HG03432 (cell line): ENCODE measurements around the gene LUC7L3.
"Not testable (repeated sequence)": the region's sequence is repeated elsewhere in the genome, so short reads cannot be mapped to it uniquely, and the experiment has no call there.

Experiments used
- ATAC-seq: cut with Tn5 transposase; IDR thresholded peaks from one replicate; pipeline ENCODE4 v1.9.1; 2021; ENCODE audit warnings: mild to moderate bottlenecking, moderate library complexity; ENCODE audit not compliant: unreplicated experiment

Gene LUC7L3, protein sequence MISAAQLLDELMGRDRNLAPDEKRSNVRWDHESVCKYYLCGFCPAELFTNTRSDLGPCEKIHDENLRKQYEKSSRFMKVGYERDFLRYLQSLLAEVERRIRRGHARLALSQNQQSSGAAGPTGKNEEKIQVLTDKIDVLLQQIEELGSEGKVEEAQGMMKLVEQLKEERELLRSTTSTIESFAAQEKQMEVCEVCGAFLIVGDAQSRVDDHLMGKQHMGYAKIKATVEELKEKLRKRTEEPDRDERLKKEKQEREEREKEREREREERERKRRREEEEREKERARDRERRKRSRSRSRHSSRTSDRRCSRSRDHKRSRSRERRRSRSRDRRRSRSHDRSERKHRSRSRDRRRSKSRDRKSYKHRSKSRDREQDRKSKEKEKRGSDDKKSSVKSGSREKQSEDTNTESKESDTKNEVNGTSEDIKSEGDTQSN

DNA sequence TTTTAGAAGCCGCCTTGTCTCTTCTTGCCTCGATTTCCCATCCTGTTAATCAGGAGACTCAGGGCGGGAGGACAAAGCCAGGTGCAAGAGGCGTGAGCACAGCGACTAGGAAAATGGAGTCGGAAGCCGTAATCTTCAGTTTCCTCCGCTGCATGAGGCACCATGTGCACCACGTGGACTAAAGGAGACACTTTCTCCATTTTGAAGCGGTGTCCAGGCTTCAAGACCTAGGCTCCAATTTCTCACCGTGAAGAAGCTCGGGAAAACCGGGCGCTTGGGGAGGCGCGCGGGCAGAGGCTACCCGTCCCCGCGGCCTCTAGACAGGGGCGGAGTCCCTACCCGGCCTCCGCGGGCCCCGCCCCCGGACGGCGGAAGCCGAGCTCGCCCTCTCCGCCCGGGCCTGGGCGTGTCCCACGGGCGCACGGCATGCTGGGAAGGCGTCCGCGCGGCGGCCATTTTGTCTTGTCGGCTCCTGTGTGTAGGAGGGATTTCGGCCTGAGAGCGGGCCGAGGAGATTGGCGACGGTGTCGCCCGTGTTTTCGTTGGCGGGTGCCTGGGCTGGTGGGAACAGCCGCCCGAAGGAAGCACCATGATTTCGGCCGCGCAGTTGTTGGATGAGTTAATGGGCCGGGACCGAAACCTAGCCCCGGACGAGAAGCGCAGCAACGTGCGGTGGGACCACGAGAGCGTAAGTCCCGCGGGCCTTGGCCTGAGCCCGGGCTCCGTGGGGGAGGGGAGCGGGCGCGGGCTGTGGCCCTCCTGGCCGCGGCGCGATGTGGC is at the start of gene LUC7L3:
TSS of gene LUC7L3 (plus strand) at position 460 of the 780 bp plus-strand sequence. CDS start at position 590, 130 bp downstream.
- peak; percentile 95 for ATAC-seq

DNA sequence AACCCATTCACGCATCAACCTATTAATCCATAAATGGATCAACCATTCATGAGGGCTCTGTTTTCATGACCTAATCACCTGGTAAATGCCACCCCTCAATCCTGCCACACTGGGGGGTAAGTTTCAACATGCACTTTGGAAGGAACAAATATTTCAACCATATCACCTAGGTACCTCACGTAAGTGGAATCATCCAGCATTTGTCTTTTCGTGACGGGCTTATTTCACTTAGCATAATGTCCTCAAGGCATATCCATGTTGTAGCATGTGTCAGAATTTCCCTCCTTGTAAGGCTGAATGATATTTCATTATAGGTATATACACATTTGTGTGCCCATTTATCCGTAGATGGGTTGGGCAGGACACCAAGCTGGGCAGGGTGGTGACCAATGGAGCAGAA is 47.3 kb upstream of the LUC7L3 start:
- ATAC-seq: no peak

DNA sequence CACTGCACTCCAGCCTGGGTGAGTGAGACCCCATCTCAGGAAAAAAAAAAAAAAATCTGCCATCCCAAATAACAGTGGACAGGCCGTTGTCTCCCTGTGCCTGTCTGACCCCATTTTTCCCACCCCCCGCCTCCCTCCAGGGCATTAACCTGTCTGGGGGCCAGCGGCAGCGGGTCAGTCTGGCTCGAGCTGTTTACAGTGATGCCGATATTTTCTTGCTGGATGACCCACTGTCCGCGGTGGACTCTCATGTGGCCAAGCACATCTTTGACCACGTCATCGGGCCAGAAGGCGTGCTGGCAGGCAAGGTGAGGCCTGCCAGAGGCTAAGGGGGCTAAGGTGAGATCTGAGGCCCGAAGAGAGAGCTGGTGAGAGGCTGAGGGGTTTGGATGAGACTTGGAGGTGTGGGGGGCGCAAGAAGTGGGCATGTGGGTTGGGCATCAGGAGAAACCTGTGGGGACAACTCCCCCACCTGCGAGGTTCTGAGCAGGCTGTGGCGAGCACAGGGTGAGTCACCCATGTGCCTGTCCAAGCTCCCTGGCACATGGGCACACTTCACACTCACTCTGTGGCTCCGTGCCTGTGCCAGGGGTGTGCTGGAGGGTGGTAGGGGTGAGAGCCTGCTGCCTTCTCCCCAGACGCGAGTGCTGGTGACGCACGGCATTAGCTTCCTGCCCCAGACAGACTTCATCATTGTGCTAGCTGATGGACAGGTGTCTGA is 46.4 kb upstream of the LUC7L3 start:
- no peak for ATAC-seq

DNA sequence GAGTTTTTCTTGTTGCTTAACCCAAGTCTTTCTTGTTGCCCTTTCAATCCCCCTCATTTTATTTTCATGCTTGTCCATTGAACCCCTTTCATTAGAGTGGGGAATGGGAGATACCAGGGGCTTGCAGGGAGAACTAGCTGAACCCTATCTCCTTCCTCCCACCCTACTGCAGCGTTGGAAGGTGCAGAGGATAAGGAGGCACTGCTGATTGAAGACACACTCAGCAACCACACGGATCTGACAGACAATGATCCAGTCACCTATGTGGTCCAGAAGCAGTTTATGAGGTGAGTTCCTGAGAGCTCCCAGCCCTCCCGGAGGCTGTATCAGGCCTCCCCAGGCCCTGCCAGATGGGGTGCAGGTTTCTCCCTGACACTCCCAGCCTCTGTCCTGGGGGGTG is 44.2 kb upstream of the LUC7L3 start:
- no peak for ATAC-seq

DNA sequence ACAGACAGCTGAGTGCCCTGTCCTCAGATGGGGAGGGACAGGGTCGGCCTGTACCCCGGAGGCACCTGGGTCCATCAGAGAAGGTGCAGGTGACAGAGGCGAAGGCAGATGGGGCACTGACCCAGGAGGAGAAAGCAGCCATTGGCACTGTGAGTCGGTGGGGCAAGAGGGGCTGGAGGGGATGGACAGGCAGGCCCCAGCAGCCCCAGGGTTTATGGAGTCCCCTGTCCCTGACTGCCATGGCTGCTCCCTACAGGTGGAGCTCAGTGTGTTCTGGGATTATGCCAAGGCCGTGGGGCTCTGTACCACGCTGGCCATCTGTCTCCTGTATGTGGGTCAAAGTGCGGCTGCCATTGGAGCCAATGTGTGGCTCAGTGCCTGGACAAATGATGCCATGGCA is 43.8 kb upstream of the LUC7L3 start:
- no peak for ATAC-seq

DNA sequence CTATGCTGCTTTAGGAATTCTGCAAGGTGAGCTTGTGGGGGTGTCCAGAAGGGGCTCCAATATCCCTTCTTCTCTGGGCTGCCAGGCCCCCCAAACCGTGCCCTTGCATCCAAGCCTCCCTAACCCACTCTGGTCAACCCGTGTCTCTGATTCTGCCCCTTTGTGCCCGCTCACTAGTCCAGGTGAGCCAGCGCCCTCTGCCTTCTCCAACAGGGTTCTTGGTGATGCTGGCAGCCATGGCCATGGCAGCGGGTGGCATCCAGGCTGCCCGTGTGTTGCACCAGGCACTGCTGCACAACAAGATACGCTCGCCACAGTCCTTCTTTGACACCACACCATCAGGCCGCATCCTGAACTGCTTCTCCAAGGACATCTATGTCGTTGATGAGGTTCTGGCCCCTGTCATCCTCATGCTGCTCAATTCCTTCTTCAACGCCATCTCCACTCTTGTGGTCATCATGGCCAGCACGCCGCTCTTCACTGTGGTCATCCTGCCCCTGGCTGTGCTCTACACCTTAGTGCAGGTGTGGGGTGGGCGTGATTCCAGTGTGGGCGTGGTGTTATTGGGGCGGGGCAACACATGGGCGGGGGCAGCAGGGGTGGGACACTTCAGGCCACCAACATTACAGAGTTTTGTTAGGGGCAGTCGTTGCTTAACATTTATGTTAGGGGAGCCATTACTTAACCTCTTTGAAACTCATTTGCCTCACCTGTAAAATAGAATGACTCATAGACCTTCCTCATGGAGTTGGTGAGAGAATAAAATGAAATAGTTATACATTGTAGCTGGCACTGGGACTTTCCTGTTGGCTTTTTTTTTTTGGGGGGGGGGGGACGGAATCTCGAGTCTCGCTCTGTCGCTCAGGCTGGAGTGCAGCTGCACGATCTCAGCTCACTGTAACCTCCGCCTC is 43.1 kb upstream of the LUC7L3 start:
- ATAC-seq: no peak

DNA sequence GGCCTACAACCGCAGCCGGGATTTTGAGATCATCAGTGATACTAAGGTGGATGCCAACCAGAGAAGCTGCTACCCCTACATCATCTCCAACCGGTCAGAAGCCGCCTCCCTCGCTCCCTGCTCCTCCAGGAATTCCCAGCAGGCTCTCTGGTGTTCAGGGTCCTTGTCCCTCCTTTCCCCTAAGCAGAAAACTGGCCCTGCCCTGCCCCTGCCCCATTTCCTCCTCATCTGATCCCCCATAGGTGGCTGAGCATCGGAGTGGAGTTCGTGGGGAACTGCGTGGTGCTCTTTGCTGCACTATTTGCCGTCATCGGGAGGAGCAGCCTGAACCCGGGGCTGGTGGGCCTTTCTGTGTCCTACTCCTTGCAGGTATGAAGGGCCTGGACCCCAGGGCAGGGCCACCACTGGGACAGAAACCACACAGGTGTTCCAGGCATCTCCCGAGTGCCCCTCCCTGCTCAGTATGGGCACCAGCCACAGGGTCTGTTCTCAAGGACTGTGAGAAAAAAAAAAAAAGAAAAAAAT is 41.5 kb upstream of the LUC7L3 start:
- ATAC-seq: no peak

DNA sequence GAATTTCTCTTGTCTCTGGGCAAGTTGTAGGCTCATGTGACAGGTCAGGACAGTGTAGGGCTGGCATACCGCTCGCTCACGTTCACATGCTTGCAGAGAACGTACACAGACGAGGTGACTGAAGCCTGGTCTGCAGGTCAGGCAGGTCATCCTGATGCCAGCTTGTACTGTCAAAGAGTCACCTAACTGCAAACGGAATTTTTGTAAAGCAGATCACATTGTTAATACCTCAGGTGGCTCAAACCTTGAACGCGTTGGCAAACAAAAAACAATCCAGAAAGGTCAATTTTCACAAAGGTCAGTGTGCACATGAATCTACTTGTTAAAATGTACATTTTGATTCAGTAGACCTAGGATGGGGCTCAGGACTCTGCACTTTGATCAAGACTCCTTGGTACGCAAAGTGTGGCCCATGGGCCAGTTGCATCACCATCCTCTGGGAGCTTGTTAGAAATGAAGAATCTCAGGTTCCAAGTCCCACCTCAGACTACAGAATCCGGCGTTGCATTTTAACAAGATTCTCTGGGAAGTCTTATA is 40.3 kb upstream of the LUC7L3 start:
- ATAC-seq: no peak

DNA sequence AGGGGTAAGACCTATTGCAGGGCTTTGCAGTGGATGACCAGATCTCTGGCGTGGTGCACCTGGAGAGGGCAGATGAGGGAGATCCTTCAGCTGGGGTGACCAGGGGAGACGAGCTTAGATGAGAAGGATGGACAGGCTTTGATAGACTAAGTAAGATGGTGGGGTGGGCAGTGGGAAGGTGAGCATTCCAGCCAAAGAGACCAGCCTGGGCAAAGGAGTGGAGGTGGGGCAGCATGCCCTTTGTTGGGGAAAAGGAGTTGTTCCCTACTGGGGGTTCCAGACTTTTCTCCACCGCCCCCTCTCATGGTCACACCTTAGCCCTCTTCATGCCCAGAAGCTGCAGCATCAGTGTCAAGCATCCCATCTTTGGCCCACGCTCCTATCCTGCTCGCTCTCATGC is 39.3 kb upstream of the LUC7L3 start:
- ATAC-seq: no peak

DNA sequence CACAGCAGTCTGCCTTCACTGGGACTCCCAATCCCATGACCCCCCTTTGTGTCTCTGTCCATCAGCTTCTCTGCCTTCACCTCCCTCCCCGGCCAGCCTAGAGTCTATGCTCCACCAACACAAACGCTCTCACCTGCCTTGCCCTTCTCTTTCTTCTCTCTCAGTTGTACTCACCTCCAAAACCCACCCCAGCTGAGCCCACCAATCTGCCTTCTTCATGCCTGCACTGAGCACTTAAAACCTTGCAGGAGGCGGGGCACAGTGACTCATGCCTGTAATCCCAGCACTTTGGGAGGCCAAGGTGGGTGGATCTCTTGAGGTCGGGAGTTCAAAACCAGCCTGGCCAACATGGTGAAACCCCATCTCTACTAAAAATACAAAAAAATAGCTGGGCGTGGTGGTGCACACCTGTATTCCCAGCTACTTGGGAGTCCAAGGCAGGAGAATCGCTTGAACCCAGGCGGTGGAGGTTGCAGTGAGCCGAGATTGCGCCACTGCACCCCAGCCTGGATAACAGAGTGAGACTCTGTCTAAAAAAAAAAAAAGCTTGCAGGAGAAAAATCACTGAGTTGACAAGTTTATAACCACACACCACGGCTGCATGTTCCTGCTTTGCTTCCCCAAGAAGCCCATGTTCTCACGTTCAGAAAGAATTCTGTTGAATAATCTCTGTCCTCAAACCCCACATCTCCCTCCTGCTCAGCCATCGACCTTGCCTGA is 38.7 kb upstream of the LUC7L3 start:
- ATAC-seq: not testable (repeated sequence)

DNA sequence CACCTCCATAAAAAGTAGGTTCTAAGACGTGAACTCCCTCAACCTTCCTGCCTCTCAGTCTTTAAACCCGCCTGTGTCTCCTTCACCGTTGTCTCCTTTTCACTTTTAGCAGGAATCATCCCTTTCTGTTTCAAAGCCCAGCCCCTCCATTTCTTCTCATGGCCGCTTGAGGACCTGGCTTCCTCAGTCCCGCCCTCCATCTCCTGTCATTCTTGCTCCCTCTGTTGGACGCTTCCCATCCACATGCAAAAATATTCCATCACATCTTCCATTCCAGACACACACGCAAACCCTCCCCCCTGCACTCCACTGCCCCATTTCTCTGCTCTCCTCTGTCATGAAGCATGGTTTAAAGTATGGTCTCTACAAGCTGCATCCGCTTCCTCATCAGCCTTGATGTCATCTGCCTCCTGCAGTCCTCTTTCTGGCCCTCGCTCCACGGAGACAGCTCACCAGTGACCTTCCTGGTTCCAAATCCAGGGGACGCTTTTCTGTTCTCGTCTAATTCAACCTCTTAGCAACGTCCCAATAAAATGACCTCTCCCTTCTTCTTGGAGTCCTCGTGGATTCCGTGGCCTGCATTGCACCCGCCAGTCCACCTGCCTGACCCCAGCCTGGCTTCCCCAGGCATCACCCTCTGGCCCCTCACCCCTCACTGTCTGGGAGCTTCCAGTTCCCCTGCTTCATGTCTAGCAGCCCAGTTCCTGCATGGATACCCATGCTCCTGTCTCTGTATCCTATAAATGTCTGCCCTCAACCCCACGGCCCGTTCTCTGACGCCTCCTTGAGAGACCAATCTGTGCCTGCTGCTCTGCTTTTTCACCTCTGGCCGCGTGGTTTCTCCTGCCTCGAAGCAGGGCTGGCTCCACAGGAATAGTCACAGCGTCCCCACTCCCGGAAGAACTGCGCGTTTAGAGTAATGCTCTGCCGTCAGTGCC is 37.9 kb upstream of the LUC7L3 start:
- no peak for ATAC-seq

DNA sequence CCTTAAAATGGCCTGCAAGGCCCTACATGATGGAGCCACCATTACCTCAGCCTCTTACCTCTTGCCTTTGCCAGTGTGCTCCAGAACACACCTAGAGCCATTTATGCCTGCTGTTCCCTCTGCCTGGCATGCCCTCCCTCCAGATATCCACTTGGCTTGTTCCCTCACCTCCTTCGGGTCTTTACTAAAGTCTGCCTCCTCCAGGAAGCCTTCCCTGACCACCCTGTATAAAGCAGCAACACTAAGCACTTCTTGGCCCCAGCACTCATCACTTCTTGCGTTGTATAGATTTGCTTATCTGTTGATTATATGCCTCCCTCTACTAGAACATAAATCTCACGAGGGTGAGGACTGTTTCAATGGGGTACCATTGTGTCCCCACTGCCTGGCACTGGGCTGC is 37.0 kb upstream of the LUC7L3 start:
- no peak for ATAC-seq

DNA sequence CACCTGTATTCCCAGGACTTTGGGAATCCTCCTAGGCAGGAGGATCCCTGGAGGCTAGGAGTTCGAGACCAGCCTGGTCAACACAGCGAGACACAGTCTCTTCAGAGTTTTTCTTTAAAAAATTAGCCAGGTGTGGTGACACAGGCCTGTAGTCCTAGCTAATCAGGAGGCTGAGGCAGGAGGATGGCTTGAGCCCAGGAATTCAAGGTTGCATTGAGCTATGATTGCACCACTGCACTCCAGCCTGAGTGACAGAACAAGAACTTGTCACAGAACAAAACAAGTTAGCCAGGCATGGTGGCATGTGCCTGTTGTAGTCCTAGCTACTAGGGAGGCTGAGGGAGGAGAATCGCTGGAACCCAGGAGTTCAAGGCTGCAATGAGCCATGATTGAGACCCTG is 36.5 kb upstream of the LUC7L3 start:
- ATAC-seq: no peak

DNA sequence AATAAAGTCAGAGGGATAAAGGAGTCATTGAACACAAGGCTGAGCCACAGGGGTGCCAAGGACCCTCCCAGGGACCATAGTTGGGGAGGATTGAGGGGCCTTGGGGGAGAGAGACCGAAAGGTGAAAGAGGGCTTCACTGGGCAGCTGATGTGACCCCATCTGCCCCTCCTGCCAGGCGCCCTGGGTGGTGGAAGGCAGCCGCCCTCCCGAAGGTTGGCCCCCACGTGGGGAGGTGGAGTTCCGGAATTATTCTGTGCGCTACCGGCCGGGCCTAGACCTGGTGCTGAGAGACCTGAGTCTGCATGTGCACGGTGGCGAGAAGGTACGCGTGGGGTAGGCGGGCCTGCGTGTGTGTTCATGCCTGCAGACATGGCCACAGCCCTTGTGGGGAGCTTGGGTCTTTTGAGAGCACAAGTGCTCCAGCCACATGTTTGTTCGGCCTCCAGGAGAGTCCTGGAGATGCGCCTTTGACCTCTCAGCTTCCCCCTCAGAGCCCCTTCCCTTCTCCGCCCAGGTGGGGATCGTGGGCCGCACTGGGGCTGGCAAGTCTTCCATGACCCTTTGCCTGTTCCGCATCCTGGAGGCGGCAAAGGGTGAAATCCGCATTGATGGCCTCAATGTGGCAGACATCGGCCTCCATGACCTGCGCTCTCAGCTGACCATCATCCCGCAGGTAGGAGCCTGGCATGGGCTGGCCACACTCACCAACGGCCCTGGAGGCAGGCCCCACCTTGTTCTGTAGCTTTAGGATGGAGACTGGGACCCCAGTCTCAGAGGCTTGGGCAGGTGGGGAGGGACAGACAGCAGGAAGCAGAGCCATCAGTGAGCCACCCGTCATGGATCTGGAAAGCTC is 35.7 kb upstream of the LUC7L3 start:
- ATAC-seq: no peak

DNA sequence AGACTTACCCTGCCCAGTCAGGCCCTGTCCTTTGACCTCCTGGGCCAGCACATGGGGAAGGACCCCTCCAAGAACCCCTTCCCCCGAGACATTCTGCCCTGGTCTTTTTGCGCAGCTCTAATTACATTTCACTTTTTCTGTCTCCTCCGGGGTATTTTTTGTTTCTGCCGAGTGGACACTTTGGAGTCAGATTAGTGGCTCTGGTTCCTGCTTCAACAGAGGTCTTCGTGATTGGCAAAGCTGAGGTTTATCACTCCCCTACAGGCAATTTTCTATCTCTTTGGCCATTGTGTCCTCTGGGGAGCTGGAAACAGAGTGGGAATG is 35.2 kb upstream of the LUC7L3 start:
- ATAC-seq: no peak

DNA sequence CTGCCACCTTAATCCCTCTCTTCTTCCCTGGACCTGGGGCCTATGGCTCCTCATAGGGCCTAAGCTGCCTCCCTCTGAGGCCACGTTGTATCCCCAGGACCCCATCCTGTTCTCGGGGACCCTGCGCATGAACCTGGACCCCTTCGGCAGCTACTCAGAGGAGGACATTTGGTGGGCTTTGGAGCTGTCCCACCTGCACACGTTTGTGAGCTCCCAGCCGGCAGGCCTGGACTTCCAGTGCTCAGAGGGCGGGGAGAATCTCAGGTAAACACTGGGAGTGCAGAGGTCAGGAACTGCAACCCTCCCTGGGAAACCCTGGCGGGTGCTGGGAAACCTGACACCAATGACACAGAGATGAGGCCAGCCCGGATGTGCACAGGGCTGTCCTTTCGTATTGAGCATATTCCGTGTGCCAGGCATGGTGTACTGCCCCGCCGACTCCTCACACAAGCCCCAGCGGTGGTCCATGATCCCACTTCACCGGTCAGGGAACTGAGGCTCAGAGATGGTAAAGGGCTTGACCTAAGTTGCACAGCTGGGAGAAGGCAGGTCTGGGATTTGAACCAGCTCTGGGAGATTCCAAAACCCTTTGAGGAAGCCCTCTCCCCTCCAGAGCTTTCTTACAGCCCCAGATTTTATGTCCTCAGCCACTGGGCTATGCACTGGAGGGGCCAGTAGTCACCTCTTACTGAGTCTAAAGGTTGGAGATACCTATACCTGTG is 34.6 kb upstream of the LUC7L3 start:
- no peak for ATAC-seq

DNA sequence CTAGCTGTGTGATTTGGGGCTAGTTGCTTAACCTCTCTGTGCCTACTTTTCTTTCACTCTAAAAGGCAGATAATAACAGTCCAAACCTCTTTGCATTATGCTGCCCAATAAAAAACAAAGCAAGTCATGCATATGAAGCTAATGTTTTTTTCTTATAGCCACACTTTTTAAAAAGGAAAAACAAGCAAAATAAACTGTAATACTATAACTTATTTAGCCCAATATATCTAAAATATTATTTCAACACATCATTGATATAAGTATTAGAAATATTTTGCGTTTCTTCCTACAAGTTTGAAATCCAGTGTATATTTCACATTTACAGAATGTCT is 34.1 kb upstream of the LUC7L3 start:
- ATAC-seq: no peak
